HG03520 (cell line): ENCODE data around the gene RETNLB.

ENCODE experiments used
- ATAC-seq: cut with Tn5 transposase; IDR thresholded peaks from one replicate; pipeline ENCODE4 v1.9.1; 2021; ENCODE audit warnings: mild to moderate bottlenecking, moderate library complexity; ENCODE audit not compliant: unreplicated experiment

Gene RETNLB, protein sequence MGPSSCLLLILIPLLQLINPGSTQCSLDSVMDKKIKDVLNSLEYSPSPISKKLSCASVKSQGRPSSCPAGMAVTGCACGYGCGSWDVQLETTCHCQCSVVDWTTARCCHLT

GRCh38 chr3:108757404-108757982, at the start of gene RETNLB:
RETNLB (minus strand) TSS chr3:108757410; CDS start chr3:108757185, 225 bp downstream.
- ATAC-seq, result no peak

DNA sequence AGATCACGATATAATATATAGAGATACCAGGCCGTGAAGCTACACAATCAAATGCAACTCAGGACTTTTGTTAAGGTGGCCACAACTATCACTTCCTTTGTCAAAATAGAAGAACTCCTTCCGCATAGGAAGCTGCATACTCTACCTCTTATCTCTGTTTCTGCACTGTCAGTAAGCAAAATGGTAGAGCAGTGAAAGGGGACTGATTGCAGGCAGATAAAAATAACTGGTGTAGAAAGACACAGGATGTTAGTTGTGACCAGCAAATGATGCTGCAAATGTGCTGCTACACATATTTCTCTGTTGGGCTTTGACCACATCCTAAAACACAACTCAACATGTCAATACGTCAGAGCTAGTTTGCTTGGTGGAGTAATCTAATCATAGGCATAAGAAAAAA, 49.1 kb upstream of the RETNLB start:
- ATAC-seq, result peak; percentile 84

- no peak for ATAC-seq
These were observed 47.8 kb upstream of the RETNLB start for GRCh38 chr3:108804966-108805365.

DNA sequence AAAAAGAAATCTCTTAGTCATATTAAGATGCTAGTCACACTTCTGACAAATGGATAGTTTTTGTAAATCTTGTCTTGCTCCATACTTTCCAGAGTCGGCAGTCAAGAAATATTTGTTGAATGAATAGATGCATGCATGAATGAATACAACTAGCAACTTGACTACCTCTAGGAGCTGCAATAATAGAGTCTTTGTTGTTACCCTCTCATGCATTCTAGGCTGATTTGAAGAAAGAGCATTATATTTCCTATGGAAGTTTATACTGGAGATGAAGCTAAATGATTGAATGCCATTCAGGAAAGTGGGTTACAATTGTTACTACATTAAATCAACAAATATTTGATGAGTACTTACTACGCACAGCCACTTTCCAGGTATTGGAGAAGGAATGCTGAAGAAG, 47.2 kb upstream of the RETNLB start:
- no peak for ATAC-seq

DNA sequence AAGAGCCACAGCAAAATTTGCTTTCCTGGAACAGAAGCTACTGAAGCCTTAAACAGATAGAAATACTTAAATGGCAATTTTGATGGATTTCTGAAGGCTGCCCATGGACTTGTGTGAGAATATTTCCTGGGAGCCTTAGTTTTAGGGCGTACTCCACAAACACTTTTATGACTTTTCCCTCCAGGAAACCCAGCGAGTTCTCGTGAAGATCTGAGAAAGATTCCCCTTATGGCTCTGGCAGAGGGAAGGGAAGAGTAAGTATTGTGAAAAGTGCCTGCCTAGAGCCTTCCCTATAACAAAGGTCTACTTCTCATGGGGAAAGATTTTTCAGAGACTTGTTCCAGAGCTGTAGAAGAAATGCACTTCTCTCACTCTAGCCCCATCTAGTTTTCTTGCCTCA, 34.3 kb upstream of the RETNLB start:
- ATAC-seq, result no peak

DNA sequence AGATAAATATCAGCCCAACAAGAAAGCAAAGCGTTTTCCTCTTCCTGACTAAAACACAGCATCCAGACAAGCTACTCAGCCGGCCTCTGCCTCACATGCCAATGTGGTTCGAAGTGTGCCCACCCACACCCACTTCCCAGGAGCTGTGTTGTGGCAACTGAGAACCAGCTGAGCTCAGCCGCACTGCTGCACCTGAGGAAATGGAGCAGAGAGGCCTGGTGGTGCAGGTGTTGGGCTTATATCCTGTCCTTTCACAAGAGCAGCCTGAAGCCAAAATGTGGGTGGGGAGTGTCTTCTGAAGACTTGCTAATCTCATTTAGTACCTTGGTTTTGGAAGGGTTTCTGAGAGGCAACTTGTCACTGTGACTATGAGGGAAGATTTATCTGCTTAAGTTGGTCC, 23.0 kb upstream of the RETNLB start:
- no peak for ATAC-seq

- no peak for ATAC-seq
These were observed 22.3 kb upstream of the RETNLB start for GRCh38 chr3:108779496-108779895.

DNA sequence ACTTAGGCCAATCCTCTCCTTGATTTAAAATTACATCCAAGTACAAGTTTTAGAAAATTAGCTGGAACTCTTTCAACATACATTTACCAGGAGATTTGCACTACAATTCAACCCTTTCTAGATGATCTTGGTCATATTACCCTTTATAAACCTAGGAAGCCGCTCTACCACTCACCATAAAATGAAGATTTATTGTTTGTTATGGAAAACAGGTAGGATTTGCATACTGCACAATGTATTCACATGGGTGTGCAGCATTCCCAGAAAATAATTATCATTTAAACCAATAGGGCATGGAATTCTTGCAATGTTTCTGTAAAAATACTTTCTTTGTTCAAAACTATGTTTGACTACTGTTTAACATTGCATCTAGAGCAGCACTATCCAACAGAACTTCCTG, 18.4 kb upstream of the RETNLB start:
- ATAC-seq, result no peak

DNA sequence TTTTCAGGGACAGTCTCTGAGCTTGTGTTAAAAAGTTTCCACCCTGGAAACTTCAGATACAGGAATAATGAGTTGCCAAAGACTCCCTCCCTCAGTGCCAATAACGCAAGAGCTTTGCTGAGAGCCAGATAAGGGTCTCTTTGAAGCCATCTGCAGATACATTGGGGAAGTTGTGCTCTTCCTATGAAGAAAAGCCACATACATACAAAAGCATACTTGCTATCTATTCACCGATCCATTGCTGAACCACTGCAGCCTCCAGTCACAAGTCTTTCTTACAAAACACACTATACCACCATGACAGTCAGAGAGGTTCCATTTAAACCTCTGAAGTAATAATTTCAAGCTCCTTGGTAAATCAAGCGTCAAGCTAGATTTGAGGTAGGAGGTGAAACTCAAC, 10.0 kb upstream of the RETNLB start:
- ATAC-seq, result no peak

DNA sequence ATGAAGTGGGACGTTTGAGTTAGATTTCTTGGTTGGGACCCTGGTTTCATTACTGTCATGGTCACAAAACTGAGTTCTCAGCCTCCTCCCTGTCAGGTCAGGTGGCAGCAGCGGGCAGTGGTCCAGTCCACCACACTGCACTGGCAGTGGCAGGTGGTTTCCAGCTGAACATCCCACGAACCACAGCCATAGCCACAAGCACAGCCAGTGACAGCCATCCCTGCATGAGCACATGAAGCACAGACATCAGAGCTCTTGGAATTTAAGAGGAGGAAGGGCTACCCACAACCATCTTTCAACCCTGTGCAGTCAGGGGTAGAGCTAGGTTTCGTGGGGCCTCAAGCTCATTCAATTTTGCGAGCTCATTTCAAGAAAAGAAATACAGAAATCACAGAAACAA, 1.5 kb downstream of the RETNLB start:
- no peak for ATAC-seq

GRCh38 chr3:108744762-108745161, 12.4 kb downstream of the RETNLB start:
- no peak for ATAC-seq

DNA sequence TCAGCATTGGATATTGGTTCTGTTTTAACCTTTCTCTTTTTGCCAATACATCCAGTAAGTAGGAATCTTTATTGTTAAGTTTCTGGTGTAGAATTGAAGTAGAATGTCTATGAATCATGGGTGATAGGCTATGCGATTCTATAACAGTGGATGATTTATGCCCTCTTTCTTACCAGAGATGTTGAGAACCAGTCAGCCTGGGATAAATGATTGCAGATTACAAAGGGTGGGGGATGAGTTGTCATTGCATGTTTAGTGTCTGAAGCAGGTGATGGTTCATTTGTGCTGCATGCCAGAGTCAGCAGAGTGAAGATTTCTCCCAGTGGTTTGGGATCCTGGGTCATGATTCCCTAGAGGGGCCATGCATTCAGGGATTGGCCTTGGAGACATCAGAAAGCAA, 14.3 kb downstream of the RETNLB start:
- no peak for ATAC-seq

DNA sequence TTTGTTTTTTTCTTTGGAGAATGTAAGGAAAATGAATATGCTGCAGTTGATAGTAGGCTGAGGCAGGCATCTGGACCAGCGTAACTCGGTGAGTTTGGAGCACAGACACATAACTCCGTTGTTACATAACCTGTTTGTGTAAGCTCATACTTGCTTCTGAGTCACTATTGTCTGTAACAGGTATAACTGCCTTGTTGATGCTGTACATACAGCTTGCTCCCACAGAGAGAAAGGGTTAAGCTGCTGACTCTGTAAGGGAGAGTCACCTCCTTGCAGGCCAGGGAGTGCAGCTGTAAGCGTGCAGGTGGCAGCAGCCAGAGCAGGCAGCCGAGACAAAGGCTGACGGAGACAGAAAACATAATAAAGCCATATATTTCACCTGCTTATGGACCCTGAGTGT, 20.4 kb downstream of the RETNLB start:
- no peak for ATAC-seq

DNA sequence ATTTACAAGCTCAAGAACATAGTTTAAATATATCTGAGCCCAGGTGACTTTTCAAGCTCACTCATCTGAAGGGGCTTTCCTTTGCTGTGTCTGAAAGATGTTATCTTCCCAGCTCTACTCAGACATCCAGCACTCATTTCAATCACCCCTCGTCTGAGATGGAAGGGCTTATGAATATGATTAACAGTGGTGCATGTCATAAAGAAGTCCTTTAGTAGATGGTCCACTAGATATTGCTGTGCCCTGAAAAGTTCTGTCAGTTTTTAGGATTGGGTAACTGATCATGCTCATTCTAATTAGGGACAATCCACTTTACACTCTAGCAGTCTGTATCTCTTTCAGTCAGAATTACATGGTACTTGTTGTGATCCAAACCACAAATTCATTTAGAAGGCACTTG, 28.3 kb downstream of the RETNLB start:
- ATAC-seq, result no peak

DNA sequence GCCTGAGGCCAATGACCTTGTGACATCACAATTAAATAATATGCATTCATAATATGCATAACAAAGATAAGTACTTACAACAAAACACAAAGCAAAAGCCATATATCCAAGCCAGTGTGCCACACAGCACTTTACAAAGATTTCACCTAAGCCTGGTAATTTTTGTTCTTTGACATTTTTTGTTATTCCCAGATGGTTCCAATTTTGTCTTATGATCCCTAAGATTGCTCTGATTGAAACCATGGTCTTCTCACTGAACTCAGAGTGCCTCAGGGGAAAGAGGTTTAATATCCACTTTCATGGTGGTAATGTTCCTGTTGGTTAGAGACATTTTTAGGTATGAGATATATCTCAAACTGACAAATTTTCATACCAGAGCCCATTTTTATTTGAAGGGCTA, 29.1 kb downstream of the RETNLB start:
- ATAC-seq, result no peak

DNA sequence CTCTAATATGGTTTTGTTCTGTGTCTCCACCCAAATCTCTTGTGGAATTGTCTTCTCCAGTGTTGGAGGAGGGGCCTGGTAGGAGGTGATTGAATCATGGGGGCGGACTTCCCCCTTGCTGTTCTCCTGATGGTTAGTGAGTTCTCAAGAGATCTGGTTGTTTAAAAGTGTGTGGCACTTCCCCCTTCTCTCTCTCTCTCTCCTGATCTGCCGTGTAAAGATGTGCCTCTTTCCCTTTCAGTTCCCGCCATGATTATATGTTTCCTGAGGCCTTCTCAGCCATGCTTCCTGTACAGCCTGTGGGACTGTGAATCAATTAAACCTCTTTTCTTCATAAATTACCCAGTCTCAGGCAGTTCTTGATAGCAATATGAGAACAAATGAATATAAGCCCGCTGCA, 33.1 kb downstream of the RETNLB start:
- no peak for ATAC-seq

GRCh38 chr3:108722724-108723123, 34.5 kb downstream of the RETNLB start:
- ATAC-seq, result no peak

- no peak for ATAC-seq
These were observed 37.9 kb downstream of the RETNLB start for GRCh38 chr3:108719178-108719806.

GRCh38 chr3:108718454-108718853, 38.8 kb downstream of the RETNLB start:
- no peak for ATAC-seq

DNA sequence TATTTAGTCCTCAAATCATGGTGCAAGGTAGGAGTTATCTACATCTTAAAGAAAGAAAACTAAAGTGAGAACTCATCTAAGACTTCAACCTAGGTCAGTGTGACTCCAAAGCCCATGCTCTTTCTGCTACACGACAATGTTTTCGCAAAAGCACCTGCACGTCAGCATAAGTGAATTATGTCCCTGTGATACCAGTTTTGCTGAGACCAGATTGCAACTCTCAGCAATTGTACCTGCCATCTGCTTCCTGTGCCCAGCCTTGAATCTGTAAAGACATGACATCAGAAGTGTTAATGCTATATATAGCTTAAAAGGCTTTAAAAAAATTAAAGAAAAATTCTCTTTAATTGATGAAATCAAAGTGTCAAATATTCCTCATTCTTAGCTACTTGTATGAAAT, 43.4 kb downstream of the RETNLB start:
- no peak for ATAC-seq

DNA sequence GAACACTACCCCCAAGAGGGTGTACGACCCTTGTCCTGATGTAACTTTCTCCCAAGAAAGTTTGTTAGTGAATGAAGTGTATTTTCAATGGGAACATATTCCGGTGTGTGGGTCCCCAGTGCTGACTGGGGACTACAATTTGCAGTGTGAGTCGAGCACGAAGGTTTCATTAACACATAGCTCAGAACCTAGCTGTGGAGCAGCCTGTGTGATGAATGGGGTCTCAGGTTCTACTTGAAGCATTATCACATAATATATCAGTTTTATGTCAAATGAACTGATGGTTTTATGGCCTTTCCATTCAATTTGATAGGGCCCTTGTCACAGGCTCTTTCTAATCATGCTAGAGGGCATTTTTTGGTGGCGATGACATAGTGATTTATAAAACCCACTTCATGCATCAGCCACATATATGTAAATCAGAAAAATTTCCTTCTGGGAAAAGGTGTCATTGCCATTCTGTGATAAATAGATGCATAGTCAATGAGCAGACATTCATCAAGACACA, 44.1 kb downstream of the RETNLB start:
- no peak for ATAC-seq
